Mesendoderm (in vitro differentiated cells): ENCODE results near the gene ZSCAN26.
A peak's percentile ranks its signal among the peaks of the same experiment; 100 is the strongest.

ENCODE experiments used
- DNase-seq: peaks from one replicate; pipeline ENCODE4 v3.0.0; 2013
- H2AK5ac ChIP-seq: 2 replicates; pipeline ENCODE4 v1.6.1; 2013; ENCODE audit warnings: low read length, inconsistent platforms
- H2BK120ac ChIP-seq: 2 replicates; pipeline ENCODE4 v1.6.1; 2013; ENCODE audit warnings: low read depth, mild to moderate bottlenecking, low read length, moderate library complexity, mixed read lengths
- H2BK15ac ChIP-seq: replicated peaks from 2 replicates; pipeline ENCODE4 v1.6.1; 2013; ENCODE audit warnings: low read depth, mild to moderate bottlenecking, moderate library complexity
- H2BK5ac ChIP-seq: 2 replicates; pipeline ENCODE4 v1.6.1; 2013; ENCODE audit warnings: low read length, inconsistent platforms
- H3K18ac ChIP-seq: 2 replicates; pipeline ENCODE4 v1.6.1; 2013; ENCODE audit warnings: mild to moderate bottlenecking, low read length, mixed read lengths
- H3K23ac ChIP-seq: one replicate; pipeline ENCODE4 v1.6.1; 2013; ENCODE audit warnings: low read length
- H3K27ac ChIP-seq: 2 replicates; pipeline ENCODE4 v1.5.1; 2013; ENCODE audit warnings: low read depth, mild to moderate bottlenecking, inconsistent platforms, low read length, moderate library complexity
- H3K27me3 ChIP-seq: 2 replicates; pipeline ENCODE4 v1.6.1; 2013; ENCODE audit warnings: low read length, control low read depth, mild to moderate bottlenecking, inconsistent platforms; ENCODE audit not compliant: insufficient read depth, poor library complexity
- H3K36me3 ChIP-seq: 2 replicates; pipeline ENCODE4 v1.6.1; 2013; ENCODE audit warnings: low read length, inconsistent platforms; ENCODE audit not compliant: control insufficient read depth, insufficient read depth
- H3K4ac ChIP-seq: one replicate; pipeline ENCODE4 v1.6.1; 2013; ENCODE audit warnings: low read depth, mild to moderate bottlenecking, low read length, moderate library complexity
- H3K4me1 ChIP-seq: 2 replicates; pipeline ENCODE4 v1.6.1; 2013; ENCODE audit warnings: low read depth, low read length, inconsistent platforms; ENCODE audit not compliant: control insufficient read depth
- H3K4me2 ChIP-seq: 2 replicates; pipeline ENCODE4 v1.6.1; 2013; ENCODE audit warnings: low read length
- H3K4me3 ChIP-seq: 2 replicates; pipeline ENCODE4 v1.5.1; 2013; ENCODE audit warnings: mild to moderate bottlenecking, low read length
- H3K56ac ChIP-seq: one replicate; pipeline ENCODE4 v1.6.1; 2013; ENCODE audit warnings: low read length
- H3K79me1 ChIP-seq: 2 replicates; pipeline ENCODE4 v1.6.1; 2013; ENCODE audit warnings: low read length, inconsistent platforms
- H3K79me2 ChIP-seq: 2 replicates; pipeline ENCODE4 v1.6.1; 2013; ENCODE audit warnings: mild to moderate bottlenecking, low read length; ENCODE audit not compliant: control insufficient read depth, insufficient read depth
- H3K9ac ChIP-seq: 2 replicates; pipeline ENCODE4 v1.6.1; 2013; ENCODE audit warnings: low read length, inconsistent platforms
- H4K5ac ChIP-seq: one replicate; pipeline ENCODE4 v1.6.1; 2013; ENCODE audit warnings: low read length
- H4K8ac ChIP-seq: one replicate; pipeline ENCODE4 v1.6.1; 2013; ENCODE audit warnings: low read depth, mild to moderate bottlenecking, control low read depth, low read length, moderate library complexity
- WGBS: extraction: QIAGEN DNeasy Blood & Tissue Kit; methylation state at CpG from one replicate; pipeline ENCODE4 v1.1.7; 2013; ENCODE audit warnings: low lambda C conversion rate, missing lambda C conversion rate; ENCODE audit not compliant: insufficient coverage; ENCODE audit errors: extremely low coverage; 5-methylcytosine and 5-hydroxymethylcytosine counted together

ZSCAN26 gene

GRCh38 chr6:28263922-28264321 lies 3.0 kb upstream of the ZSCAN26 start:
- Histone ChIP-seq H3K79me2 (peaks cover 4% of the 10 kb centered on the region), H3K79me1 (no peaks in the 10 kb centered on the region), H3K56ac (no peak overlapping the region), H2BK15ac (no peak overlapping the region), H4K8ac (no peak overlapping the region), H2AK5ac (no peak overlapping the region), H3K4me1 (no peaks in the 10 kb centered on the region), H3K4me2 (no peak overlapping the region), H2BK120ac (no peak overlapping the region), H3K27ac (no peak overlapping the region), H3K36me3 (no peaks in the 10 kb centered on the region), H3K4me3 (no peak overlapping the region), H3K18ac (no peak overlapping the region), H3K9ac (no peak overlapping the region), H3K23ac (no peak overlapping the region), H4K5ac (no peak overlapping the region), H3K4ac (no peak overlapping the region), H2BK5ac (no peak overlapping the region), H3K27me3 (no peaks in the 10 kb centered on the region)
- no peak for DNase-seq
- WGBS, result no CpG with 5 or more reads among the region's 2 CpGs

- no peak overlapping the region for H3K4me2 ChIP-seq
- no peak overlapping the region for H3K4ac ChIP-seq
- no CpG with 5 or more reads among the region's 4 CpGs for WGBS
These were observed 2.0 kb upstream of the ZSCAN26 start for GRCh38 chr6:28264834-28265401.

GRCh38 chr6:28266563-28266961 lies 381 bp upstream of the ZSCAN26 start:
- WGBS, result 100% methylated on average over 2 of the region's 5 CpGs
- no peak overlapping the region for H4K8ac ChIP-seq

More at GRCh38 chr6:28264834-28265401, 2.0 kb upstream of the ZSCAN26 start:
- Histone ChIP-seq H3K4me3 (no peak overlapping the region), H3K36me3 (no peaks in the 10 kb centered on the region), H3K27me3 (no peaks in the 10 kb centered on the region), H3K9ac (no peak overlapping the region), H3K18ac (no peak overlapping the region), H3K79me1 (no peaks in the 10 kb centered on the region), H2BK5ac (no peak overlapping the region), H2BK15ac (no peak overlapping the region), H2BK120ac (no peak overlapping the region), H3K23ac (no peak overlapping the region), H4K8ac (no peak overlapping the region), H3K27ac (no peak overlapping the region), H4K5ac (no peak overlapping the region), H3K79me2 (peaks cover 6% of the 10 kb centered on the region), H3K4me1 (no peaks in the 10 kb centered on the region), H2AK5ac (no peak overlapping the region), H3K56ac (no peak overlapping the region)
- no peak for DNase-seq

GRCh38 chr6:28267695-28268059 lies 734 bp downstream of the ZSCAN26 start:
- H3K27ac ChIP-seq, result no peak overlapping the region
- H2AK5ac ChIP-seq, result no peak overlapping the region
- peak overlapping the region; percentile 65 for H3K9ac ChIP-seq
- no peak overlapping the region for H4K5ac ChIP-seq
- 100% methylated on average over 1 of the region's 1 CpG for WGBS
- H4K8ac ChIP-seq, result no peak overlapping the region
- H3K4me1 ChIP-seq, result no peaks in the 10 kb centered on the region
- no peak overlapping the region for H3K18ac ChIP-seq
- H3K23ac ChIP-seq, result no peak overlapping the region
- H3K4ac ChIP-seq, result no peak overlapping the region
- H3K56ac ChIP-seq, result peak overlapping the region; percentile 74
- H3K36me3 ChIP-seq, result peaks cover 2% of the 10 kb centered on the region
- no peak overlapping the region for H2BK120ac ChIP-seq
- H3K79me2 ChIP-seq, result peaks cover 6% of the 10 kb centered on the region
- peak overlapping the region; percentile 93 for H3K4me2 ChIP-seq
- peaks cover 2% of the 10 kb centered on the region for H3K79me1 ChIP-seq
- no peaks in the 10 kb centered on the region for H3K27me3 ChIP-seq
- H2BK5ac ChIP-seq, result no peak overlapping the region
- DNase-seq, result no peak
- peak overlapping the region; percentile 32 for H3K4me3 ChIP-seq
- H2BK15ac ChIP-seq, result no peak overlapping the region

More at GRCh38 chr6:28266563-28266961, 381 bp upstream of the ZSCAN26 start:
- no peak overlapping the region for H3K4me3 ChIP-seq
- H3K27ac ChIP-seq, result no peak overlapping the region
- no peak overlapping the region for H3K56ac ChIP-seq
- H2BK120ac ChIP-seq, result no peak overlapping the region
- H3K9ac ChIP-seq, result peak overlapping the region; percentile 65
- no peak overlapping the region for H2BK15ac ChIP-seq
- no peak for DNase-seq
- no peak overlapping the region for H3K23ac ChIP-seq
- no peaks in the 10 kb centered on the region for H3K36me3 ChIP-seq
- H3K4me1 ChIP-seq, result no peaks in the 10 kb centered on the region
- H3K27me3 ChIP-seq, result no peaks in the 10 kb centered on the region
- peaks cover 6% of the 10 kb centered on the region for H3K79me2 ChIP-seq
- H3K4ac ChIP-seq, result no peak overlapping the region
- peaks cover 2% of the 10 kb centered on the region for H3K79me1 ChIP-seq
- no peak overlapping the region for H4K5ac ChIP-seq
- no peak overlapping the region for H2AK5ac ChIP-seq
- no peak overlapping the region for H3K4me2 ChIP-seq
- H2BK5ac ChIP-seq, result no peak overlapping the region
- no peak overlapping the region for H3K18ac ChIP-seq

GRCh38 chr6:28269492-28269891 lies 2.5 kb downstream of the ZSCAN26 start:
- Histone ChIP-seq H2BK120ac (no peak overlapping the region), H3K56ac (no peak overlapping the region), H3K79me2 (peaks cover 6% of the 10 kb centered on the region), H2BK5ac (no peak overlapping the region), H2BK15ac (no peak overlapping the region), H3K18ac (no peak overlapping the region), H3K27me3 (no peaks in the 10 kb centered on the region), H4K8ac (no peak overlapping the region), H3K4ac (no peak overlapping the region), H3K4me1 (no peaks in the 10 kb centered on the region), H3K4me3 (no peak overlapping the region), H2AK5ac (no peak overlapping the region), H3K23ac (no peak overlapping the region), H3K9ac (no peak overlapping the region), H3K27ac (no peak overlapping the region), H3K79me1 (peaks cover 2% of the 10 kb centered on the region), H3K4me2 (no peak overlapping the region), H3K36me3 (peaks cover 2% of the 10 kb centered on the region), H4K5ac (no peak overlapping the region)
- DNase-seq, result peak; percentile 9

- H2AK5ac ChIP-seq, result no peak overlapping the region
- no peak overlapping the region for H4K8ac ChIP-seq
- H3K36me3 ChIP-seq, result peaks cover 4% of the 10 kb centered on the region
- H3K27ac ChIP-seq, result no peak overlapping the region
- no peak overlapping the region for H2BK15ac ChIP-seq
- no peak overlapping the region for H2BK5ac ChIP-seq
- no peak overlapping the region for H4K5ac ChIP-seq
- H3K9ac ChIP-seq, result no peak overlapping the region
- H3K56ac ChIP-seq, result no peak overlapping the region
- no peak overlapping the region for H3K23ac ChIP-seq
- peaks cover 2% of the 10 kb centered on the region for H3K79me1 ChIP-seq
- H3K79me2 ChIP-seq, result no peaks in the 10 kb centered on the region
- no peak overlapping the region for H2BK120ac ChIP-seq
- DNase-seq, result no peak
- no peak overlapping the region for H3K18ac ChIP-seq
- no peak overlapping the region for H3K4me3 ChIP-seq
- H3K4me2 ChIP-seq, result no peak overlapping the region
- no peaks in the 10 kb centered on the region for H3K4me1 ChIP-seq
- H3K27me3 ChIP-seq, result no peaks in the 10 kb centered on the region
- H3K4ac ChIP-seq, result no peak overlapping the region
These were observed 7.9 kb downstream of the ZSCAN26 start for GRCh38 chr6:28274888-28275287.
